ENCODE measurements around the gene IKZF5. TPM values are rescaled to one million over a fixed set of nuclear protein-coding genes. Genes with fewer than 3 reads are reported as not detected.

The IKZF5 gene
- total RNA-seq, 4 donors from 2014 or later, result 4.3 to 11.0 (median 7.7) TPM

DNA sequence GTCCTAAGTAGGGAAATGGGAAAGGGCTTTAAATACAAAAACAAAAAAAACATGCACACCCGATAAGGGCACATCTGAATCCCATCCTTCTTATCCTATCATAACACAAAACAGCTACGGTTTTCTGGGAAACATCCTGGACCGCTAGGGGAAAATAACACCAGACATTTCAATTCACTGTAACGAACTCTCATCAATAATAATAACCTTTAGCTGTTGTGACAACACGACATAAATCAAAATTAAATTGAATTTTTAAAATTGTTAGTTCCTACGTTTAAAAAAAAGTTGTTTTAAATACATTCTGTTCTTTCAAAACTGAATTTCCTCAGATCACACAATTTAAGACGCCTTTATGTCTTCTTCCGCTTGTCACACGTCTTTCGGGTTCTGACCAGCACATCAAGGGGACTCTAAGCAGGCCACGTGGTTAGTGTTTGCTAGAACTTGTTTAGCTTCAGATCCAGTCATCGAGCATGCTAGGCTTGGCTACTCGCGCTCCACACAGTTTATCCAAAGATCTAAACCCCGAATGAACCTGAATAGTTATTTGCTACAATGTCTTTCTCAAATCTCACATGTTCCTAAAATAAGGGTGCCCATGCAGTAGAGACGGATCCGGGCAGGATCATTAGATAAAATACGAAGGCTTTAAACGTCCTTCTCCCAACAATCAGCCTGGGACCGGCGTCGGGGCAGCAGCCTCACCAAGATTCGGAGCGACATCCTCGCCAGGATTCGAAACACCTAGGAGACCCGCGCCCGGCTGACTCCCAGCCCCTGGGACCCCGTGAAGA is 839 bp downstream of the IKZF5 start:
- intact Hi-C loops (cut with DNase I; ENCODE audit: low total_unique reads) (loop anchor here (1.0 to 10.0 kb wide), 4 partner anchors 27 to 1407 kb away; partner anchors contain the start of genes BUB3, C10orf88, OAT and PSTK), in situ Hi-C loops (cut with MboI; ENCODE audit: low sequenced_read_pairs in 4 of 4) (no loop called here)
- Histone ChIP-seq H3K9me3 (no peaks in the 10 kb centered on the region), H3K36me3 (no peaks in the 10 kb centered on the region), H3K4me1 (peaks cover 38 to 46% of the 10 kb centered on the region in 2 donors), H3K27ac (peak overlapping the region; percentile 93 to 99 (median 96)), H3K27me3 (no peaks in the 10 kb centered on the region), H3K4me3 (peak overlapping the region; percentile 95 to 99 (median 97))
- DNase-seq, result peak; percentile 28
- TF ChIP-seq POLR2A (IDR thresholded peaks at IDR 0.05) (peak in 1 of 2 donors; percentile 13), CTCF (IDR thresholded peaks at IDR 0.05 in 4 of 5, conservative IDR thresholded peaks at IDR 0.05 in 1 of 5) (no peak)
- ATAC-seq, result peak; percentile 60 to 69

GRCh38 chr10:123004298-123004697 is 4.3 kb downstream of the IKZF5 start:
- Histone ChIP-seq H3K4me1 (peaks cover 32 to 36% of the 10 kb centered on the region in 2 donors), H3K9me3 (no peaks in the 10 kb centered on the region), H3K27ac (no peak overlapping the region), H3K4me3 (no peak overlapping the region), H3K27me3 (no peaks in the 10 kb centered on the region), H3K36me3 (no peaks in the 10 kb centered on the region)
- no peak for DNase-seq
- no peak for ATAC-seq
- TF ChIP-seq POLR2A (IDR thresholded peaks at IDR 0.05) (no peak), CTCF (IDR thresholded peaks at IDR 0.05 in 4 of 5, conservative IDR thresholded peaks at IDR 0.05 in 1 of 5) (no peak)
- in situ Hi-C loops (cut with MboI; ENCODE audit: low sequenced_read_pairs in 4 of 4) (no loop called here), intact Hi-C loops (cut with DNase I; ENCODE audit: low total_unique reads) (loop anchor here (10.0 kb wide), 1 partner anchor 1411 kb away; the partner anchor contains the start of gene OAT)

GRCh38 chr10:123001370-123001769 is 7.2 kb downstream of the IKZF5 start:
- intact Hi-C loops (cut with DNase I; ENCODE audit: low total_unique reads) (loop anchor here (10.0 kb wide), 1 partner anchor 1413 kb away; the partner anchor contains the start of gene OAT), in situ Hi-C loops (cut with MboI; ENCODE audit: low sequenced_read_pairs in 4 of 4) (no loop called here)
- no peak for DNase-seq
- Histone ChIP-seq H3K4me3 (no peak overlapping the region), H3K27me3 (no peaks in the 10 kb centered on the region), H3K4me1 (peaks cover 19 to 23% of the 10 kb centered on the region in 2 donors), H3K27ac (no peak overlapping the region), H3K9me3 (no peaks in the 10 kb centered on the region), H3K36me3 (peaks cover 0 to 2% of the 10 kb centered on the region in 2 donors)
- TF ChIP-seq CTCF (IDR thresholded peaks at IDR 0.05 in 4 of 5, conservative IDR thresholded peaks at IDR 0.05 in 1 of 5) (no peak), POLR2A (IDR thresholded peaks at IDR 0.05) (no peak)
- no peak for ATAC-seq

- no peak overlapping the region for H3K4me3 ChIP-seq
- DNase-seq (no peak), ATAC-seq (no peak)
- no peaks in the 10 kb centered on the region for H3K9me3 ChIP-seq
- no peak overlapping the region for H3K27ac ChIP-seq
- peaks cover 0 to 13% of the 10 kb centered on the region in 2 donors for H3K36me3 ChIP-seq
- no peaks in the 10 kb centered on the region for H3K27me3 ChIP-seq
- intact Hi-C loops (cut with DNase I; ENCODE audit: low total_unique reads), result loop anchor here (10.0 kb wide), 1 partner anchor 1415 kb away; the partner anchor contains the start of gene OAT
- in situ Hi-C loops (cut with MboI; ENCODE audit: low sequenced_read_pairs in 4 of 4), result no loop called here
- peaks cover 7 to 14% of the 10 kb centered on the region in 2 donors for H3K4me1 ChIP-seq
- TF ChIP-seq CTCF (IDR thresholded peaks at IDR 0.05 in 4 of 5, conservative IDR thresholded peaks at IDR 0.05 in 1 of 5), result no peak
- TF ChIP-seq POLR2A (IDR thresholded peaks at IDR 0.05), result no peak
Measured at GRCh38 chr10:123000155-123000554, 8.4 kb downstream of the IKZF5 start.

All from gastrocnemius medialis (tissue), 4 donors.